BJ (cell line): ENCODE measurements around the gene USP40. TPM values are rescaled to one million over a fixed set of nuclear protein-coding genes. Genes with fewer than 3 reads are reported as not detected.

Experiments used
- CTCF ChIA-PET: fragments of 350-600 bp; formaldehyde crosslinking; extraction: SDS; loops from one replicate; lab custom pipeline; 2021; ENCODE audit warnings: antibody characterized with exemption, inconsistent platforms; lab: Yijun Ruan, JAX
- POLR2A ChIA-PET: fragments of 300-600 bp; sonication (Branson Sonifier 250); formaldehyde crosslinking; extraction: SDS; loops from one replicate; lab custom pipeline; 2021; ENCODE audit warnings: antibody characterized with exemption; lab: Charles Lee
- DNase-seq: peaks from one replicate; pipeline ENCODE4 v3.0.0-alpha.2; 2011; ENCODE audit warnings: low read depth
- H3K27me3 ChIP-seq: 2 replicates; pipeline ENCODE4 v1.6.0; 2011; ENCODE audit warnings: low read length; ENCODE audit not compliant: control insufficient read depth, insufficient read depth
- H3K36me3 ChIP-seq: 2 replicates; pipeline ENCODE4 v1.5.1; 2011; ENCODE audit warnings: low read length; ENCODE audit not compliant: control insufficient read depth, insufficient read depth
- H3K4me3 ChIP-seq: 2 replicates; pipeline ENCODE4 v1.5.1; 2011; ENCODE audit warnings: low read depth, mild to moderate bottlenecking, control low read depth, low read length
- CTCF ChIP-seq: IDR thresholded peaks from 2 replicates; pipeline ENCODE4 v1.5.1; 2011; ENCODE audit warnings: low read depth, mild to moderate bottlenecking, control low read depth, inconsistent platforms, low read length, moderate library complexity; ENCODE audit not compliant: insufficient read depth
- polyA plus RNA-seq: library from polyadenylated mRNA; depleted of rRNA; stranded (reverse); fragments of >200 nt; gene quantifications from 2 replicates; pipeline ENCODE4 v1.2.3, GENCODE V29; 2011

USP40 gene
- polyA plus RNA-seq, 1 experiment = 48.9 TPM

- TF ChIP-seq CTCF = no peak
- H3K27me3 ChIP-seq = no peaks in the 10 kb centered on the region
- peaks cover 17% of the 10 kb centered on the region for H3K36me3 ChIP-seq
- H3K4me3 ChIP-seq = no peak overlapping the region
- ChIA-PET CTCF (interaction anchor here (0.5 to 2.5 kb wide), 4 partner anchors 11 to 270 kb away, joined by 3 to 12 read pairs (median 7); no protein-coding TSS in a partner anchor), POLR2A (interaction anchor here (0.6 kb wide), 1 partner anchor 16 kb away, joined by 3 read pairs; no protein-coding TSS in a partner anchor)
- no peak for DNase-seq
These were observed 129.1 kb downstream of the USP40 start for GRCh38 chr2:233437439-233437955.

- POLR2A ChIA-PET = interaction anchor here (0.6 kb wide), 1 partner anchor 15 kb away, joined by 3 read pairs; no protein-coding TSS in a partner anchor
- H3K36me3 ChIP-seq = peaks cover 17% of the 10 kb centered on the region
These were observed 129.7 kb downstream of the USP40 start for GRCh38 chr2:233436691-233437438.

GRCh38 chr2:233436191-233436581 is 130.4 kb downstream of the USP40 start:
- DNase-seq = no peak
- Histone ChIP-seq H3K4me3 (no peak overlapping the region), H3K27me3 (no peaks in the 10 kb centered on the region), H3K36me3 (peaks cover 16% of the 10 kb centered on the region)
- ChIA-PET CTCF (interaction anchor here (2.5 to 3.4 kb wide), 2 partner anchors 8 to 12 kb away, joined by 10 to 12 read pairs; no protein-coding TSS in a partner anchor), POLR2A (no interaction called here)
- no peak for TF ChIP-seq CTCF

More at GRCh38 chr2:233436691-233437438, 129.7 kb downstream of the USP40 start:
- DNase-seq = no peak
- TF ChIP-seq CTCF = no peak
- Histone ChIP-seq H3K4me3 (no peak overlapping the region), H3K27me3 (no peaks in the 10 kb centered on the region)
- CTCF ChIA-PET = interaction anchor here (0.5 to 2.5 kb wide), 4 partner anchors 12 to 898 kb away, joined by 3 to 12 read pairs (median 7); no protein-coding TSS in a partner anchor

GRCh38 chr2:233435436-233436190 is 131.0 kb downstream of the USP40 start:
- TF ChIP-seq CTCF = no peak
- ChIA-PET POLR2A (no interaction called here), CTCF (interaction anchor here (1.1 to 3.4 kb wide), 3 partner anchors 8 to 276 kb away, joined by 6 to 12 read pairs (median 10); no protein-coding TSS in a partner anchor)
- Histone ChIP-seq H3K27me3 (no peaks in the 10 kb centered on the region), H3K4me3 (no peak overlapping the region), H3K36me3 (peaks cover 16% of the 10 kb centered on the region)
- DNase-seq = no peak
